IMR-90 (cell line): ENCODE measurements around the gene ZBTB40. TPM values are rescaled to one million over a fixed set of nuclear protein-coding genes. Genes with fewer than 3 reads are reported as not detected.

Experiments used
- ATAC-seq: fragments of 200-7000 bp; cut with Tn5 transposase; 2 replicates; pipeline ENCODE4 v1.9.1; 2020; ENCODE audit warnings: low read depth, mild to moderate bottlenecking, moderate library complexity
- BruUV-seq: library from RNA; stranded (reverse); fragments of 400-500 nt; replicated peaks from 2 replicates; lab custom pipeline; 2021; lab: Mats Ljungman, UMichigan
- CTCF ChIA-PET: fragments of 300-600 bp; formaldehyde crosslinking; extraction: SDS; loops from one replicate; lab custom pipeline; 2021; ENCODE audit warnings: antibody characterized with exemption; lab: Yijun Ruan, JAX
- POLR2A ChIA-PET: fragments of 300-600 bp; sonication (Branson Sonifier 250); formaldehyde crosslinking; loops from one replicate; lab custom pipeline; 2022; ENCODE audit warnings: antibody characterized with exemption; ENCODE audit not compliant: unreplicated experiment; lab: Charles Lee
- DNase-seq: peaks from one replicate; pipeline ENCODE4 v3.0.0; 2013
- H2AFZ ChIP-seq: replicated peaks from 2 replicates; pipeline ENCODE3; 2013; ENCODE audit warnings: low read length, mild to moderate bottlenecking; ENCODE audit not compliant: poor library complexity
- H2AK5ac ChIP-seq: 2 replicates; pipeline ENCODE4 v1.6.1; 2013; ENCODE audit warnings: low read depth, low read length, inconsistent platforms
- H2AK9ac ChIP-seq: replicated peaks from 2 replicates; pipeline ENCODE3; 2013; ENCODE audit warnings: mild to moderate bottlenecking, low read depth, low read length, moderate library complexity; ENCODE audit not compliant: poor library complexity
- H2BK120ac ChIP-seq: 2 replicates; pipeline ENCODE4 v1.6.1; 2013; ENCODE audit warnings: low read depth, low read length, inconsistent platforms
- H2BK15ac ChIP-seq: 3 replicates; pipeline ENCODE4 v1.6.1; 2013; ENCODE audit warnings: low read depth, low read length, inconsistent platforms
- H2BK20ac ChIP-seq: 2 replicates; pipeline ENCODE4 v1.6.1; 2013; ENCODE audit warnings: low read depth, mild to moderate bottlenecking, inconsistent platforms, low read length, moderate library complexity
- H2BK5ac ChIP-seq: 2 replicates; pipeline ENCODE4 v1.6.1; 2013; ENCODE audit warnings: mild to moderate bottlenecking, low read depth, low read length, inconsistent platforms; ENCODE audit not compliant: poor library complexity, severe bottlenecking
- H3K14ac ChIP-seq: replicated peaks from 2 replicates; pipeline ENCODE4 v1.6.1; 2013; ENCODE audit warnings: low read depth, low read length, inconsistent platforms
- H3K18ac ChIP-seq: 2 replicates; pipeline ENCODE4 v1.6.1; 2013; ENCODE audit warnings: low read depth, low read length, control low read depth
- H3K23ac ChIP-seq: 2 replicates; pipeline ENCODE4 v1.6.1; 2013; ENCODE audit warnings: low read depth, low read length, inconsistent platforms
- H3K27ac ChIP-seq: 2 replicates; pipeline ENCODE4 v1.5.1; 2013; ENCODE audit warnings: mild to moderate bottlenecking, control low read depth, low read length; ENCODE audit not compliant: insufficient read depth
- H3K27me3 ChIP-seq: 2 replicates; pipeline ENCODE4 v1.6.1; 2013; ENCODE audit warnings: low read length; ENCODE audit not compliant: control insufficient read depth, insufficient read depth
- H3K36me3 ChIP-seq: 2 replicates; pipeline ENCODE4 v1.6.1; 2013; ENCODE audit warnings: low read length, mixed read lengths; ENCODE audit not compliant: control insufficient read depth, insufficient read depth
- H3K4ac ChIP-seq: 2 replicates; pipeline ENCODE4 v1.6.1; 2013; ENCODE audit warnings: low read depth, low read length, inconsistent platforms
- H3K4me1 ChIP-seq: 2 replicates; pipeline ENCODE4 v1.6.1; 2013; ENCODE audit warnings: low read length, mixed read lengths; ENCODE audit not compliant: control insufficient read depth, insufficient read depth
- H3K4me2 ChIP-seq: 2 replicates; pipeline ENCODE4 v1.6.1; 2013; ENCODE audit warnings: low read depth, mild to moderate bottlenecking, control low read depth, low read length, moderate library complexity
- H3K4me3 ChIP-seq: 2 replicates; pipeline ENCODE4 v1.5.1; 2013; ENCODE audit warnings: low read depth, mild to moderate bottlenecking, control low read depth, low read length, moderate library complexity; ENCODE audit not compliant: insufficient read depth
- H3K56ac ChIP-seq: 2 replicates; pipeline ENCODE4 v1.6.1; 2013; ENCODE audit warnings: low read length, inconsistent platforms; ENCODE audit not compliant: insufficient read depth; ENCODE audit errors: extremely low read depth
- H3K79me1 ChIP-seq, 2 experiments: 2 replicates each; pipeline ENCODE4 v1.6.1; 2013; ENCODE audit warnings: low read length in 2 of 2, inconsistent platforms in 1 of 2, low read depth in 1 of 2
- H3K9ac ChIP-seq: 2 replicates; pipeline ENCODE4 v1.6.1; 2013; ENCODE audit warnings: low read depth, low read length, control low read depth
- H3K9me1 ChIP-seq: 2 replicates; pipeline ENCODE4 v1.6.1; 2013; ENCODE audit warnings: low read length, inconsistent platforms; ENCODE audit not compliant: insufficient read depth
- H3K9me3 ChIP-seq: 2 replicates; pipeline ENCODE4 v1.6.1; 2013; ENCODE audit warnings: low read length; ENCODE audit not compliant: control insufficient read depth, insufficient read depth
- H4K20me1 ChIP-seq: 2 replicates; pipeline ENCODE4 v1.6.1; 2013; ENCODE audit warnings: low read length, inconsistent platforms; ENCODE audit not compliant: insufficient read depth
- H4K5ac ChIP-seq: 2 replicates; pipeline ENCODE4 v1.6.1; 2013; ENCODE audit warnings: mild to moderate bottlenecking, low read depth, low read length, control low read depth
- H4K8ac ChIP-seq, 2 experiments: 2 replicates each; pipeline ENCODE4 v1.6.1; 2013; ENCODE audit warnings: low read depth in 2 of 2, low read length in 2 of 2, control low read depth in 1 of 2, inconsistent platforms in 1 of 2
- H4K91ac ChIP-seq: 2 replicates; pipeline ENCODE4 v1.6.1; 2013; ENCODE audit warnings: low read depth, low read length, inconsistent platforms; ENCODE audit not compliant: insufficient read depth
- BHLHE40 ChIP-seq: fragments of 150-350 bp; IDR thresholded peaks from 2 replicates; pipeline ENCODE4 v1.6.1; 2016; ENCODE audit warnings: mild to moderate bottlenecking, low read depth, low read length
- CEBPB ChIP-seq: IDR thresholded peaks from 2 replicates; pipeline ENCODE4 v1.6.1; 2012; ENCODE audit warnings: low read depth, low read length, improper control_type of control experiment
- CHD1 ChIP-seq: IDR thresholded peaks from 2 replicates; pipeline ENCODE4 v1.6.1; 2012; ENCODE audit warnings: low read depth, low read length, improper control_type of control experiment
- FOS ChIP-seq: fragments of 150-350 bp; IDR thresholded peaks from 2 replicates; pipeline ENCODE4 v1.6.1; 2016; ENCODE audit warnings: low read depth, low read length
- MAFK ChIP-seq: IDR thresholded peaks from 2 replicates; pipeline ENCODE4 v1.6.1; 2012; ENCODE audit warnings: low read depth, low read length, improper control_type of control experiment
- MAZ ChIP-seq: IDR thresholded peaks from 2 replicates; pipeline ENCODE4 v1.6.1; 2012; ENCODE audit warnings: low read depth, mild to moderate bottlenecking, low read length, improper control_type of control experiment, moderate library complexity, borderline replicate concordance
- MXI1 ChIP-seq: IDR thresholded peaks from 2 replicates; pipeline ENCODE4 v1.6.1; 2012; ENCODE audit warnings: low read depth, mild to moderate bottlenecking, low read length, moderate library complexity, borderline replicate concordance
- NFE2L2 ChIP-seq: fragments of 150-350 bp; IDR thresholded peaks from 2 replicates; pipeline ENCODE4 v1.6.1; 2016; ENCODE audit warnings: low read depth, mild to moderate bottlenecking, low read length
- POLR2A ChIP-seq: IDR thresholded peaks from 2 replicates; pipeline ENCODE4 v1.6.1; 2012; ENCODE audit warnings: mild to moderate bottlenecking, low read depth, low read length
- RAD21 ChIP-seq: IDR thresholded peaks from 2 replicates; pipeline ENCODE4 v1.6.1; 2012; ENCODE audit warnings: low read length, improper control_type of control experiment
- RCOR1 ChIP-seq: IDR thresholded peaks from 2 replicates; pipeline ENCODE4 v1.6.1; 2012; ENCODE audit warnings: mild to moderate bottlenecking, low read length, improper control_type of control experiment; ENCODE audit not compliant: insufficient replicate concordance
- RFX5 ChIP-seq: IDR thresholded peaks from 2 replicates; pipeline ENCODE4 v1.8.0; 2012; ENCODE audit warnings: low read depth, mild to moderate bottlenecking, low read length, moderate library complexity
- WGBS, 2 experiments: methylation state at CpG; one replicate each; pipeline versions ENCODE4 v1.1.5 to v1.1.7; 2013; ENCODE audit warnings: missing lambda C conversion rate in 2 of 2; ENCODE audit not compliant: insufficient read length in 1 of 2; ENCODE audit errors: extremely low coverage in 2 of 2; 5-methylcytosine and 5-hydroxymethylcytosine counted together
- dilution Hi-C: fragments of 300-500 bp; cut with HindIII; formaldehyde crosslinking; loops from one replicate; pipeline ENCODE4 v1.14.3; 2018; ENCODE audit warnings: low sequenced_read_pairs; ENCODE audit not compliant: unreplicated experiment
- in situ Hi-C: fragments of 300-500 bp; cut with MboI; formaldehyde crosslinking; loops from 3 replicates; pipeline ENCODE4 v1.14.3; 2019; ENCODE audit warnings: low sequenced_read_pairs, inconsistent platforms, mixed read lengths
- intact Hi-C: fragments of 100-400 bp; cut with micrococcal nuclease; formaldehyde crosslinking; loops from 2 replicates; pipeline ENCODE4 v1.10.0; 2022
- polyA plus RNA-seq, 3 experiments: library from polyadenylated mRNA; depleted of rRNA; stranded (reverse); fragments of >200 nt; gene quantifications; 2 replicates each; pipeline ENCODE4 v1.2.3, GENCODE V29; 2012; ENCODE audit warnings: low replicate concordance in 1 of 3
- total RNA-seq: library from RNA; depleted of rRNA; stranded (reverse); fragments of >200 nt; gene quantifications from 2 replicates; pipeline ENCODE4 v1.2.3, GENCODE V29; 2012
- TF ChIP-seq, protein P1 (sequence below): fragments of 150-350 bp; IDR thresholded peaks from 2 replicates; pipeline ENCODE4 v1.6.1; 2016; ENCODE audit warnings: low read depth, mild to moderate bottlenecking, low read length, moderate library complexity, borderline replicate concordance
- TF ChIP-seq, protein P2 (sequence below): conservative IDR thresholded peaks from 2 replicates; pipeline ENCODE4 v1.5.1; 2012; ENCODE audit warnings: mild to moderate bottlenecking, low read depth, low read length, improper control_type of control experiment
- TF ChIP-seq, protein P3 (sequence below): fragments of 150-350 bp; IDR thresholded peaks from 2 replicates; pipeline ENCODE4 v1.6.1; 2017; ENCODE audit warnings: mild to moderate bottlenecking, antibody characterized with exemption, low read length, low read depth

Gene ZBTB40
- total and polyA plus RNA-seq, 2 of the 4 experiments (the other 2 are of a cell fraction), result 6.0 to 9.7 TPM

DNA sequence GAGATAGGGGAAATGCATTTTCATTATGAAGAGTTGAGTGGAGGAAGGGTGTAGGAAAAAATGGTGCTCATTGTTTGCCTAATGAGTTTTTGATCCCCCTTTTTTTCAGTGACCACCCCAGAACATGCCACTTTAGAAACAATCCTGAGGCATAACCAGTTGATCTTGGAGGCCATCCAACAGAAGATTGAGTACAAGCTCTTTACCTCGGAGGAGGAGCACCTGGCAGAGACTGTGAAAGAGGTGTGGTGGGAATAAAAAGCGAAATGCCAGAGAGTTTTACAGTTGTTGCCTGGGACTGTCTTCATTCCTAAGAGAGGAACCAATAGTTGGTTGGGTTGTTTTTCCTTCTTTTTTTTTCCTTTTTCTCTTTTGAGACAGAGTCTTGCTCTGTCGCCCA is 57.3 kb downstream of the ZBTB40 start:
- H4K8ac ChIP-seq, result no peak overlapping the region
- peaks cover 36% of the 10 kb centered on the region for H3K36me3 ChIP-seq
- H2BK15ac ChIP-seq, result no peak overlapping the region
- H2BK5ac ChIP-seq, result no peak overlapping the region
- no peak overlapping the region for H2AK9ac ChIP-seq
- ATAC-seq, result no peak
- no peak overlapping the region for H4K91ac ChIP-seq
- no peaks in the 10 kb centered on the region for H3K79me1 ChIP-seq
- H3K4me1 ChIP-seq, result no peaks in the 10 kb centered on the region
- H2AFZ ChIP-seq, result no peak overlapping the region
- no peak overlapping the region for H3K56ac ChIP-seq
- 80% methylated on average over 1 of the region's 3 CpGs; no CpG with 5 or more reads in 1 of the 2 experiments for WGBS, 2 experiments
- H2BK120ac ChIP-seq, result no peak overlapping the region
- H3K23ac ChIP-seq, result no peak overlapping the region
- intact Hi-C loops (no loop called here), in situ Hi-C loops (no loop called here), dilution Hi-C loops (no loop called here)
- no peaks in the 10 kb centered on the region for H3K27me3 ChIP-seq
- BruUV-seq, result no TSS peak
- no peak overlapping the region for H3K14ac ChIP-seq
- no peak overlapping the region for H3K27ac ChIP-seq
- no peak overlapping the region for H3K4me2 ChIP-seq
- H3K18ac ChIP-seq, result no peak overlapping the region
- no peak for DNase-seq
- TF ChIP-seq, protein P1, sequence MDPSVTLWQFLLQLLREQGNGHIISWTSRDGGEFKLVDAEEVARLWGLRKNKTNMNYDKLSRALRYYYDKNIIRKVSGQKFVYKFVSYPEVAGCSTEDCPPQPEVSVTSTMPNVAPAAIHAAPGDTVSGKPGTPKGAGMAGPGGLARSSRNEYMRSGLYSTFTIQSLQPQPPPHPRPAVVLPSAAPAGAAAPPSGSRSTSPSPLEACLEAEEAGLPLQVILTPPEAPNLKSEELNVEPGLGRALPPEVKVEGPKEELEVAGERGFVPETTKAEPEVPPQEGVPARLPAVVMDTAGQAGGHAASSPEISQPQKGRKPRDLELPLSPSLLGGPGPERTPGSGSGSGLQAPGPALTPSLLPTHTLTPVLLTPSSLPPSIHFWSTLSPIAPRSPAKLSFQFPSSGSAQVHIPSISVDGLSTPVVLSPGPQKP, result no peak
- no peak for TF ChIP-seq RAD21
- no peak for TF ChIP-seq NFE2L2
- no peak for TF ChIP-seq CEBPB
- TF ChIP-seq BHLHE40, result no peak
- no peak for TF ChIP-seq MAZ
- no peak for TF ChIP-seq RCOR1
- no peak for TF ChIP-seq CHD1
- no peak for TF ChIP-seq MXI1
- TF ChIP-seq, protein P2, sequence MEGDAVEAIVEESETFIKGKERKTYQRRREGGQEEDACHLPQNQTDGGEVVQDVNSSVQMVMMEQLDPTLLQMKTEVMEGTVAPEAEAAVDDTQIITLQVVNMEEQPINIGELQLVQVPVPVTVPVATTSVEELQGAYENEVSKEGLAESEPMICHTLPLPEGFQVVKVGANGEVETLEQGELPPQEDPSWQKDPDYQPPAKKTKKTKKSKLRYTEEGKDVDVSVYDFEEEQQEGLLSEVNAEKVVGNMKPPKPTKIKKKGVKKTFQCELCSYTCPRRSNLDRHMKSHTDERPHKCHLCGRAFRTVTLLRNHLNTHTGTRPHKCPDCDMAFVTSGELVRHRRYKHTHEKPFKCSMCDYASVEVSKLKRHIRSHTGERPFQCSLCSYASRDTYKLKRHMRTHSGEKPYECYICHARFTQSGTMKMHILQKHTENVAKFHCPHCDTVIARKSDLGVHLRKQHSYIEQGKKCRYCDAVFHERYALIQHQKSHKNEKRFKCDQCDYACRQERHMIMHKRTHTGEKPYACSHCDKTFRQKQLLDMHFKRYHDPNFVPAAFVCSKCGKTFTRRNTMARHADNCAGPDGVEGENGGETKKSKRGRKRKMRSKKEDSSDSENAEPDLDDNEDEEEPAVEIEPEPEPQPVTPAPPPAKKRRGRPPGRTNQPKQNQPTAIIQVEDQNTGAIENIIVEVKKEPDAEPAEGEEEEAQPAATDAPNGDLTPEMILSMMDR, result no peak
- no peak for TF ChIP-seq FOS
- TF ChIP-seq, protein P3, sequence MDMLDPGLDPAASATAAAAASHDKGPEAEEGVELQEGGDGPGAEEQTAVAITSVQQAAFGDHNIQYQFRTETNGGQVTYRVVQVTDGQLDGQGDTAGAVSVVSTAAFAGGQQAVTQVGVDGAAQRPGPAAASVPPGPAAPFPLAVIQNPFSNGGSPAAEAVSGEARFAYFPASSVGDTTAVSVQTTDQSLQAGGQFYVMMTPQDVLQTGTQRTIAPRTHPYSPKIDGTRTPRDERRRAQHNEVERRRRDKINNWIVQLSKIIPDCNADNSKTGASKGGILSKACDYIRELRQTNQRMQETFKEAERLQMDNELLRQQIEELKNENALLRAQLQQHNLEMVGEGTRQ, result no peak
- TF ChIP-seq RFX5, result no peak
- no peak for TF ChIP-seq POLR2A
- TF ChIP-seq MAFK, result no peak
- H3K4ac ChIP-seq, result no peak overlapping the region
- H3K9ac ChIP-seq, result no peak overlapping the region
- no peak overlapping the region for H2BK20ac ChIP-seq
- H3K4me3 ChIP-seq, result no peak overlapping the region
- no peak overlapping the region for H4K5ac ChIP-seq
- H3K9me3 ChIP-seq, result no peaks in the 10 kb centered on the region
- H4K20me1 ChIP-seq, result no peaks in the 10 kb centered on the region
- CTCF ChIA-PET, result no interaction called here
- H2AK5ac ChIP-seq, result no peak overlapping the region
- POLR2A ChIA-PET, result no interaction called here
- no peaks in the 10 kb centered on the region for H3K9me1 ChIP-seq
